GM08714 (cell line): ENCODE data around the gene CTSW.
A peak's percentile ranks its signal among the peaks of the same experiment; 100 is the strongest.

Source experiments
- H3K4me3 ChIP-seq: fragments of 200-500 bp; sonication (Bioruptor generic); 2 replicates; pipeline ENCODE4 v1.5.1; 2014; ENCODE audit warnings: mild to moderate bottlenecking, low read length, inconsistent platforms
- ZNF274 ChIP-seq: IDR thresholded peaks from 2 replicates; pipeline ENCODE4 v1.6.1; 2012; ENCODE audit warnings: mild to moderate bottlenecking, low read depth, low read length

Gene CTSW

GRCh38 chr11:65883058-65883761 lies 3.6 kb downstream of the CTSW start:
- no peak for TF ChIP-seq ZNF274
- no peak overlapping the region for H3K4me3 ChIP-seq

- TF ChIP-seq ZNF274, result no peak
- H3K4me3 ChIP-seq, result no peak overlapping the region
These were observed 4.4 kb downstream of the CTSW start for GRCh38 chr11:65883786-65884715.

- no peak overlapping the region for H3K4me3 ChIP-seq
- no peak for TF ChIP-seq ZNF274
These were observed 5.1 kb downstream of the CTSW start for GRCh38 chr11:65884716-65885092.

- H3K4me3 ChIP-seq, result no peak overlapping the region
- TF ChIP-seq ZNF274, result no peak
These were observed 5.6 kb downstream of the CTSW start for GRCh38 chr11:65885231-65885630.

GRCh38 chr11:65885808-65886536 lies 6.3 kb downstream of the CTSW start:
- H3K4me3 ChIP-seq, result no peak overlapping the region

GRCh38 chr11:65886826-65887722 lies 7.4 kb downstream of the CTSW start:
- TF ChIP-seq ZNF274, result no peak

More at GRCh38 chr11:65885808-65886536, 6.3 kb downstream of the CTSW start:
- no peak for TF ChIP-seq ZNF274

GRCh38 chr11:65887723-65888162 lies 8.1 kb downstream of the CTSW start:
- peak overlapping the region; percentile 82 for H3K4me3 ChIP-seq
- TF ChIP-seq ZNF274, result no peak

More at GRCh38 chr11:65886826-65887722, 7.4 kb downstream of the CTSW start:
- peak overlapping the region; percentile 82; the same call in 1 of the 2 replicates for H3K4me3 ChIP-seq

GRCh38 chr11:65888163-65888814 lies 8.7 kb downstream of the CTSW start, which contains the start of gene FIBP:
Gene FIBP, minus strand, starts transcription at chr11:65888471. Its CDS starts 53 bp downstream, at chr11:65888418.
- TF ChIP-seq ZNF274, result no peak
- peak within 1 kb of the TSS; percentile 82 for H3K4me3 ChIP-seq

GRCh38 chr11:65890324-65891218 lies 10.9 kb downstream of the CTSW start, which contains the start of gene CCDC85B:
Gene CCDC85B, plus strand, starts transcription at chr11:65890673. Its CDS starts 111 bp downstream, at chr11:65890784.
- peak within 1 kb of the TSS; percentile 78 for H3K4me3 ChIP-seq
- TF ChIP-seq ZNF274, result no peak

GRCh38 chr11:65891219-65892136 lies 11.8 kb downstream of the CTSW start:
- TF ChIP-seq ZNF274, result no peak
- peak overlapping the region; percentile 78 for H3K4me3 ChIP-seq

GRCh38 chr11:65892137-65892540 lies 12.5 kb downstream of the CTSW start:
- peak overlapping the region; percentile 78; the same call in 1 of the 2 replicates for H3K4me3 ChIP-seq
